A673 (cell line): ENCODE results near the gene NHLRC4.

Experiments used
- CTCF ChIP-seq: fragments of 300-800, 200-600 bp; sonication (generic); conservative IDR thresholded peaks from 2 replicates; pipeline ENCODE4 v1.5.1; 2017; ENCODE audit warnings: low read depth, mild to moderate bottlenecking, antibody characterized with exemption, low read length, moderate library complexity, mixed read lengths
- EZH2 ChIP-seq: fragments of 200-600 bp; sonication (generic); IDR thresholded peaks from 2 replicates; pipeline ENCODE4 v1.6.1; 2017; ENCODE audit warnings: borderline replicate concordance, low read depth, mild to moderate bottlenecking, mixed read lengths, antibody characterized with exemption, low read length; ENCODE audit not compliant: poor library complexity, severe bottlenecking

- no peak for TF ChIP-seq CTCF
- no peak for TF ChIP-seq EZH2
Observed at GRCh38 chr16:609984-610383, 43.2 kb downstream of the NHLRC4 start.
